Measurements from ENCODE around the gene POU5F1.
"Not testable (repeated sequence)": the region's sequence is repeated elsewhere in the genome, so short reads cannot be mapped to it uniquely, and the experiment has no call there.

The POU5F1 gene

GRCh38 chr6:31190488-31190887 is 20.0 kb upstream of the POU5F1 start:
- DNase-seq, result no peak

GRCh38 chr6:31189223-31189622 is 18.7 kb upstream of the POU5F1 start:
- not testable (repeated sequence) for DNase-seq

- no peak for DNase-seq
Measured at GRCh38 chr6:31187780-31188194, 17.3 kb upstream of the POU5F1 start.

GRCh38 chr6:31186052-31186734 is 15.7 kb upstream of the POU5F1 start:
- no peak for DNase-seq

- not testable (repeated sequence) for DNase-seq
Measured at GRCh38 chr6:31185695-31186051, 15.2 kb upstream of the POU5F1 start.

GRCh38 chr6:31183859-31184258 is 13.4 kb upstream of the POU5F1 start:
- not testable (repeated sequence) for DNase-seq

- not testable (repeated sequence) for DNase-seq
Measured at GRCh38 chr6:31183287-31183686, 12.8 kb upstream of the POU5F1 start.

GRCh38 chr6:31180500-31180899 is 10.0 kb upstream of the POU5F1 start:
- peak; percentile 80 to 88 (median 84) for DNase-seq

- DNase-seq, result no peak
Measured at GRCh38 chr6:31179896-31180295, 9.4 kb upstream of the POU5F1 start.

GRCh38 chr6:31179042-31179386 is 8.5 kb upstream of the POU5F1 start:
- no peak for DNase-seq

GRCh38 chr6:31178143-31179041 is 7.9 kb upstream of the POU5F1 start:
- DNase-seq, result peak in 1 of 4 experiments; percentile 20

GRCh38 chr6:31175971-31176370 is 5.5 kb upstream of the POU5F1 start:
- no peak for DNase-seq

- no peak for DNase-seq
Measured at GRCh38 chr6:31174378-31174777, 3.9 kb upstream of the POU5F1 start.

GRCh38 chr6:31173406-31173805 is 2.9 kb upstream of the POU5F1 start:
- no peak for DNase-seq

GRCh38 chr6:31172973-31173384 is 2.5 kb upstream of the POU5F1 start:
- DNase-seq, result no peak

- no peak for DNase-seq
Measured at GRCh38 chr6:31171931-31172905, 1.7 kb upstream of the POU5F1 start.

GRCh38 chr6:31170987-31171671 is 647 bp upstream of the POU5F1 start:
- no peak for DNase-seq

GRCh38 chr6:31169858-31170599 is 453 bp downstream of the POU5F1 start:
- not testable (repeated sequence) for DNase-seq

- DNase-seq, result no peak
Measured at GRCh38 chr6:31169123-31169857, 1.2 kb downstream of the POU5F1 start.

GRCh38 chr6:31168606-31169005 is 1.9 kb downstream of the POU5F1 start:
- no peak for DNase-seq

GRCh38 chr6:31165986-31166385 is 4.5 kb downstream of the POU5F1 start:
- DNase-seq, result no peak
